Urinary bladder (tissue), 4 donors: ENCODE measurements around the gene SLC35D3. TPM values are rescaled to one million over a fixed set of nuclear protein-coding genes. Genes with fewer than 3 reads are reported as not detected.
"Not testable (repeated sequence)": the region's sequence is repeated elsewhere in the genome, so short reads cannot be mapped to it uniquely, and the experiment has no call there.

Experiments
- DNase-seq: peaks from one replicate; pipeline ENCODE4 v3.0.0-alpha.2; 2015; ENCODE audit errors: extremely low spot score
- H3K27ac ChIP-seq: one replicate; pipeline ENCODE4 v1.5.1; 2013; ENCODE audit warnings: low read depth, mild to moderate bottlenecking, moderate library complexity
- H3K36me3 ChIP-seq: one replicate; pipeline ENCODE4 v1.6.1; 2013; ENCODE audit warnings: mild to moderate bottlenecking, moderate library complexity; ENCODE audit not compliant: insufficient read depth
- H3K4me1 ChIP-seq: one replicate; pipeline ENCODE4 v1.6.1; 2013; ENCODE audit warnings: mild to moderate bottlenecking, moderate library complexity; ENCODE audit not compliant: insufficient read depth
- H3K4me3 ChIP-seq: one replicate; pipeline ENCODE4 v1.5.1; 2013; ENCODE audit warnings: low read depth, low read length
- WGBS: extraction: QIAGEN DNeasy Blood & Tissue Kit; methylation state at CpG from one replicate; pipeline ENCODE4 v1.1.7; 2013; 5-methylcytosine and 5-hydroxymethylcytosine counted together
- polyA plus RNA-seq: library from polyadenylated mRNA; stranded (reverse); fragments of 200-250 nt; gene quantifications from one replicate; pipeline ENCODE4 v1.2.3, GENCODE V29; 2013
- small RNA-seq: library from RNA; depleted of rRNA; stranded (forward); fragments of <200 nt; gene quantifications from one replicate; pipeline ENCODE3, GENCODE V24; 2014
- total RNA-seq: library from RNA; depleted of rRNA; stranded (reverse); fragments of >200 nt; gene quantifications from one replicate; pipeline ENCODE4 v1.2.3, GENCODE V29; 2014
- donor health status: healthy with polysubstance abuse.
- donor health status: healthy.

SLC35D3 gene
- total and polyA plus RNA-seq, 2 donors, result 0.09 to 0.16 TPM

GRCh38 chr6:136962661-136963060, 40.6 kb downstream of the SLC35D3 start:
- Histone ChIP-seq H3K27ac (no peak overlapping the region), H3K4me3 (no peak overlapping the region), H3K4me1 (no peaks in the 10 kb centered on the region), H3K36me3 (no peaks in the 10 kb centered on the region)
- no peak for DNase-seq
- WGBS, result 46% methylated on average over 4 of the region's 4 CpGs

- Histone ChIP-seq H3K36me3 (no peaks in the 10 kb centered on the region), H3K27ac (no peak overlapping the region), H3K4me3 (no peak overlapping the region), H3K4me1 (no peaks in the 10 kb centered on the region)
- no peak for DNase-seq
- 31% methylated on average over 2 of the region's 2 CpGs for WGBS
Observed at GRCh38 chr6:136963259-136963658, 41.2 kb downstream of the SLC35D3 start.

GRCh38 chr6:136964398-136964797, 42.3 kb downstream of the SLC35D3 start:
- DNase-seq, result no peak
- 81% methylated on average over 2 of the region's 2 CpGs for WGBS
- Histone ChIP-seq H3K27ac (no peak overlapping the region), H3K36me3 (no peaks in the 10 kb centered on the region), H3K4me1 (no peaks in the 10 kb centered on the region), H3K4me3 (no peak overlapping the region)

- Histone ChIP-seq H3K4me1 (no peaks in the 10 kb centered on the region), H3K4me3 (no peak overlapping the region), H3K36me3 (no peaks in the 10 kb centered on the region), H3K27ac (no peak overlapping the region)
- DNase-seq, result no peak
- 58% methylated on average over 19 of the region's 19 CpGs for WGBS
Observed at GRCh38 chr6:136967876-136968752, 46.0 kb downstream of the SLC35D3 start.

GRCh38 chr6:136968837-136969236, 46.7 kb downstream of the SLC35D3 start:
- no peak overlapping the region for H3K4me3 ChIP-seq
- no peaks in the 10 kb centered on the region for H3K4me1 ChIP-seq
- no peak for DNase-seq
- no peak overlapping the region for H3K27ac ChIP-seq
- 57% methylated on average over 7 of the region's 7 CpGs for WGBS
- H3K36me3 ChIP-seq, result no peaks in the 10 kb centered on the region

- Histone ChIP-seq H3K4me1 (no peaks in the 10 kb centered on the region), H3K36me3 (no peaks in the 10 kb centered on the region), H3K27ac (no peak overlapping the region), H3K4me3 (no peak overlapping the region)
- WGBS, result 69% methylated on average over 5 of the region's 5 CpGs
- no peak for DNase-seq
Observed at GRCh38 chr6:136969433-136969832, 47.3 kb downstream of the SLC35D3 start.

GRCh38 chr6:136969930-136970329, 47.8 kb downstream of the SLC35D3 start:
- no peak overlapping the region for H3K4me3 ChIP-seq
- no peak for DNase-seq
- WGBS, result 90% methylated on average over 4 of the region's 4 CpGs
- H3K27ac ChIP-seq, result no peak overlapping the region
- no peaks in the 10 kb centered on the region for H3K36me3 ChIP-seq
- no peaks in the 10 kb centered on the region for H3K4me1 ChIP-seq

GRCh38 chr6:136971609-136972008, 49.5 kb downstream of the SLC35D3 start:
- Histone ChIP-seq H3K36me3 (no peaks in the 10 kb centered on the region), H3K27ac (no peak overlapping the region), H3K4me1 (no peaks in the 10 kb centered on the region), H3K4me3 (no peak overlapping the region)
- 88% methylated on average over 6 of the region's 6 CpGs for WGBS
- no peak for DNase-seq

GRCh38 chr6:136973781-136974180, 51.7 kb downstream of the SLC35D3 start:
- not testable (repeated sequence) for H3K4me1 ChIP-seq, DNase-seq, H3K36me3 ChIP-seq, H3K27ac ChIP-seq, H3K4me3 ChIP-seq
- 89% methylated on average over 8 of the region's 8 CpGs for WGBS

Small RNAs within 50 kb of the gene (small RNA-seq; reads per million reads assigned to genes)
- gene RF00019 (not detected), gene RPL35AP3 (not detected)

Other genes with a start within 250 kb of the SLC35D3 start
- gene MAP3K5, start 129.8 kb upstream of the SLC35D3 start, total RNA-seq, result 19.4 TPM
- 11.3 TPM for gene MAP3K5, start 129.8 kb upstream of the SLC35D3 start, polyA plus RNA-seq
- 8.6 TPM for gene PEX7, start 99.7 kb upstream of the SLC35D3 start, total RNA-seq
- gene PEX7, start 99.7 kb upstream of the SLC35D3 start, polyA plus RNA-seq, result 9.2 TPM
- gene IL20RA, start 122.7 kb downstream of the SLC35D3 start, total RNA-seq, result 4.4 TPM
- gene IL20RA, start 122.7 kb downstream of the SLC35D3 start, polyA plus RNA-seq, result 2.1 TPM